K562 (cell line): Measurements from ENCODE around the gene KMO. TPM values are rescaled to one million over a fixed set of nuclear protein-coding genes. Genes with fewer than 3 reads are reported as not detected.

Source experiments
- CBX3 ChIP-seq, 2 experiments: IDR thresholded peaks; 1 replicate in 1 of 2; 2 replicates in 1 of 2; pipeline ENCODE4 v1.6.1; 2012; ENCODE audit warnings: inconsistent platforms in 2 of 2, low read length in 2 of 2, borderline replicate concordance in 1 of 2, control low read depth in 1 of 2
- CREB3 ChIP-seq: fragments of 450-650 bp; conservative IDR thresholded peaks from 2 replicates; pipeline ENCODE4 v1.6.1; 2016; ENCODE audit warnings: missing genetic modification characterization, low read depth, mild to moderate bottlenecking, missing compliant biosample characterization, moderate library complexity
- CTCF ChIP-seq, 3 experiments: IDR thresholded peaks in 2 of 3; conservative IDR thresholded peaks in 1 of 3; 2 replicates each; pipeline ENCODE4 v1.5.1; 2011 to 2012; ENCODE audit warnings: low read length in 3 of 3, mild to moderate bottlenecking in 3 of 3, control low read depth in 2 of 3, improper control_type of control experiment in 1 of 3, inconsistent platforms in 1 of 3, low read depth in 1 of 3, mixed read lengths in 1 of 3, moderate library complexity in 1 of 3; ENCODE audit not compliant: insufficient read depth in 2 of 3
- DPF2 ChIP-seq: fragments of 450-650 bp; IDR thresholded peaks from 2 replicates; pipeline ENCODE4 v1.6.1; 2016
- HEY1 ChIP-seq: fragments of 250-450 bp; sonication (Bioruptor Pico); IDR thresholded peaks from 2 replicates; pipeline ENCODE4 v1.5.0; 2020; ENCODE audit warnings: mild to moderate bottlenecking, moderate library complexity, borderline replicate concordance
- JUND ChIP-seq, 2 experiments: IDR thresholded peaks; 2 replicates in 1 of 2; 3 replicates in 1 of 2; pipeline ENCODE4 v1.6.1; 2011; ENCODE audit warnings: borderline replicate concordance in 2 of 2, low read depth in 2 of 2, low read length in 2 of 2, improper control_type of control experiment in 1 of 2, missing biosample characterization in 1 of 2, missing genetic modification characterization in 1 of 2, missing genetic modification reagents in 1 of 2
- KAT7 ChIP-seq: sonication (generic); formaldehyde crosslinking; IDR thresholded peaks from 2 replicates; pipeline ENCODE4 v1.8.0; 2022; ENCODE audit warnings: missing genetic modification reagents, mild to moderate bottlenecking, borderline replicate concordance
- MAFG ChIP-seq: fragments of 450-650 bp; conservative IDR thresholded peaks from 2 replicates; pipeline ENCODE4 v1.6.1; 2016; ENCODE audit warnings: missing genetic modification characterization, missing compliant biosample characterization
- MCM5 ChIP-seq: fragments of 450-650 bp; IDR thresholded peaks from 2 replicates; pipeline ENCODE4 v1.6.1; 2016; ENCODE audit warnings: low read depth
- MTA3 ChIP-seq: fragments of 450-650 bp; formaldehyde crosslinking; IDR thresholded peaks from 2 replicates; pipeline ENCODE4 v1.6.1; 2017; ENCODE audit warnings: mild to moderate bottlenecking, borderline replicate concordance
- POLR2AphosphoS5 ChIP-seq: IDR thresholded peaks from 2 replicates; pipeline ENCODE4 v1.6.1; 2011; ENCODE audit warnings: mild to moderate bottlenecking, low read depth, low read length, moderate library complexity; ENCODE audit not compliant: control insufficient read depth, insufficient read depth
- PTRF ChIP-seq: fragments of 450-650 bp; IDR thresholded peaks from 2 replicates; pipeline ENCODE4 v1.6.1; 2016; ENCODE audit warnings: mild to moderate bottlenecking, missing genetic modification characterization, missing compliant biosample characterization
- SMARCA4 ChIP-seq: fragments of 450-650 bp; IDR thresholded peaks from 2 replicates; pipeline ENCODE4 v1.6.1; 2016
- SMC3 ChIP-seq: conservative IDR thresholded peaks from 2 replicates; pipeline ENCODE4 v1.6.1; 2011; ENCODE audit warnings: low read depth, low read length, improper control_type of control experiment; ENCODE audit not compliant: insufficient read depth
- TEAD4 ChIP-seq, 2 experiments: sonication (generic) in 1 of 2; formaldehyde crosslinking in 1 of 2; IDR thresholded peaks; 2 replicates each; pipeline versions ENCODE4 v1.6.1 to v1.8.0; 2012 to 2022; ENCODE audit warnings: borderline replicate concordance in 1 of 2, inconsistent platforms in 1 of 2, low read length in 1 of 2, mild to moderate bottlenecking in 1 of 2, missing genetic modification reagents in 1 of 2
- ZFPM2 ChIP-seq: fragments of 250-450 bp; sonication (Bioruptor Pico); IDR thresholded peaks from 2 replicates; pipeline ENCODE4 v1.5.1; 2022; ENCODE audit warnings: mild to moderate bottlenecking
- ZNF263 ChIP-seq: sonication (generic); formaldehyde crosslinking; IDR thresholded peaks from 2 replicates; pipeline ENCODE4 v1.8.0; 2022; ENCODE audit warnings: mild to moderate bottlenecking, missing genetic modification reagents, borderline replicate concordance
- ZNF609 ChIP-seq: sonication (generic); formaldehyde crosslinking; IDR thresholded peaks from 2 replicates; pipeline ENCODE4 v1.8.1; 2023; ENCODE audit warnings: missing genetic modification reagents, mild to moderate bottlenecking, borderline replicate concordance
- polyA plus RNA-seq, 8 experiments: library from polyadenylated mRNA; depleted of rRNA in 4 of 8; stranded (reverse) in 5 of 8; unstranded in 3 of 8; fragments of >200 nt; fragmentation: Nextera tagmentation in 2 of 8; fragmentation: Illumina TruSeq in 1 of 8; extraction: Ambion mirVana in 2 of 8; extraction: Trizol in 1 of 8; gene quantifications; 2 replicates each; pipeline versions ENCODE4 v1.2.1 to v1.2.3, GENCODE V29; 2011 to 2014; ENCODE audit warnings: inconsistent platforms in 1 of 8, missing spikeins in 1 of 8
- total RNA-seq, 7 experiments: library from RNA; depleted of rRNA in 6 of 7; stranded (reverse); fragments of >200 nt in 6 of 7; fragmentation: Illumina TruSeq in 2 of 7; extraction: Trizol in 2 of 7; gene quantifications; 2 replicates each; pipeline versions ENCODE4 v1.2.1 to v1.2.3, GENCODE V29; 2011 to 2021; ENCODE audit warnings: low replicate concordance in 1 of 7

KMO gene
- total and polyA plus RNA-seq, 9 of the 15 experiments (the other 6 are each of a cell fraction or from before 2014, with no cell fraction given) = 0.01 to 0.11 (median 0.01) TPM; not detected in 6

GRCh38 chr1:241485554-241485992 is 46.6 kb upstream of the KMO start (continued):
- TF ChIP-seq ZNF609 (no peak), SMARCA4 (peak; percentile 75), JUND (IDR thresholded peaks at IDR 0.05; ENCODE audit: borderline replicate concordance, low read depth, low read length) (peak; percentile 69; the same call in 1 of the 2 replicates), JUND (tag; IDR thresholded peaks at IDR 0.05; ENCODE audit: borderline replicate concordance, low read depth, low read length) (peak; percentile 73; the same call in 1 of the 3 replicates), TEAD4 (IDR thresholded peaks at IDR 0.05; ENCODE audit: low read length) (peak; percentile 46; the same call in 1 of the 2 replicates), TEAD4 (CRISPR knock-in tag; IDR thresholded peaks at IDR 0.05; ENCODE audit: borderline replicate concordance) (no peak), ZFPM2 (CRISPR knock-in tag) (no peak), HEY1 (no peak), MCM5 (no peak), KAT7 (CRISPR knock-in tag) (no peak), CREB3 (tag) (no peak), MTA3 (peak; percentile 27; the same call in 1 of the 2 replicates), MAFG (tag) (no peak), PTRF (tag) (no peak), ZNF263 (CRISPR knock-in tag) (no peak), POLR2AphosphoS5 (0 out of 2 replicates have a peak, but pooled peaks have one; percentile 31), CBX3 (IDR thresholded peaks at IDR 0.05; ENCODE audit: borderline replicate concordance in 1 of 2, low read length in 2 of 2) (peak in 1 of 2 experiments; percentile 52; a peak in 1 of 3 replicates), SMC3 (peak; percentile 63), CTCF (IDR thresholded peaks at IDR 0.05 in 2 of 3, conservative IDR thresholded peaks at IDR 0.05 in 1 of 3; ENCODE audit: insufficient read depth in 2 of 3, low read depth in 1 of 3, low read length in 3 of 3) (peak; percentile 49 to 77 (median 68)), DPF2 (peak; percentile 73)
